SH-SY5Y (cell line): Measurements from ENCODE around the gene C22orf15.

Source experiments
- GATA2 ChIP-seq: IDR thresholded peaks from 2 replicates; pipeline ENCODE4 v1.6.1; 2011; ENCODE audit warnings: mild to moderate bottlenecking, low read depth, low read length
- GATA3 ChIP-seq: IDR thresholded peaks from 2 replicates; pipeline ENCODE4 v1.6.1; 2011; ENCODE audit warnings: low read depth, mild to moderate bottlenecking, low read length, moderate library complexity

DNA sequence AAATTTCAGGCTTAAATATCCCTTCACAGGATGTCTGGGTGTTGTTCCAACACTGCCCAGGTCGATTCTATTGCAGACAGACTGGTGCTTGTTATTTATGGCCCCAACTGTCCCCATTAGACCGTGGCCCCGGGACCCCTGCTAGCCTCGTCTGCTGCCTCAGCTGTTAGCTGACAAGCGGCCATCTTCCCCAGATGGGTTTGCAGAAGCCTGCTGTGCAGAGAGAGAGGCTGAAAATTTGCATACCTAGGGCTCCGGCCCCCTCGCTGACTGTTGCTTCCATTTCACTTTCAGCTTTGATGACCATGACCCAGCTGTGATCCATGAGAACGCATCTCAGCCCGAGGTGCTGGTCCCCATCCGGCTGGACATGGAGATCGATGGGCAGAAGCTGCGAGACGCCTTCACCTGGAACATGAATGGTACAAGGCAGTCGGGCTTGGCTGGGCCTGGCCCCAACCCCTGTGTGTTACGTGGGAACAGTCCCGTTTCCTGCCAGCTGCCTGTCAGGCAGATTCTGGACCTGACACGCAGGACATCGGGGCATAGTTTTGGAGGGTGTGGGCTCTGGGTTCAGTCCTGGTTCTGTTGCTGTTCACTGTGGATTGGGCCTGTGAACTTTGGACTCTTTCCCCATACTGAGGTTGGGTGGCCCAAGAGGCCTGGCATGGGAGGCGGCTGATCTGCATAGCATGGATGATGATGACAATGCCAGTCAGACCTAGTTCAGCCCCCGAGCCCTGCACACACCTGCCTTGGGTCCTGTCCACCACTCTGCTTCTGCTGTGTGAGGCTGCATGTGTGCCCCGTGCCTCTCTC lies 40.4 kb downstream of the C22orf15 start:
- no peak for TF ChIP-seq GATA2
- TF ChIP-seq GATA3 = no peak
